ENCODE data around the gene HPS1.

HPS1 gene

DNA sequence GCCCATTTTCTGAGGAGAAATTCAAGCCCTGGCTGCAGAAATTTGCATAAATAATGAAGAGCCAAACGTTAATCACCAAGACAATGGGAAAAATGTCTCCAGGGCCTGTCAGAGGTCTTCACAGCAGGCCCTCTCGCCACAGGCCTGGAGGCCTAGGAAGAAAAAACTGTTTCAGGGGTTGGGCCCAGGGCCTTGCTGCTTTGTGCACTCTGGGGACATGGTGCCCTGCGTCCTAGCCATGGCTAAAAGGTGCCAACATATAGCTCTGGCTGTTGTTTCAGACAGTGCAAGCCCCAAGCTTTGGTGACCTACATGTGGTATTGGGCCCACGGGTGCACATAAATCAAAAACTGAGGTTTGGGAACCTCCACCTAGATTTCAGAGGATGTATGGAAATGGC, 8.0 kb downstream of the HPS1 start:
- Histone ChIP-seq H3K9me3 (replicated peaks in 1 of 2; ENCODE audit: control insufficient read depth in 2 of 2, insufficient read depth in 1 of 2, low read depth in 1 of 2, low read length in 2 of 2) (peaks cover 4 to 16% of the 10 kb centered on the region in 2 donors), H3K27ac (replicated peaks; ENCODE audit: low read length) (no peak overlapping the region), H4K8ac (ENCODE audit: low read depth, low read length) (no peak overlapping the region), H2AFZ (ENCODE audit: low read length) (no peak overlapping the region), H3K14ac (ENCODE audit: low read length) (no peak overlapping the region), H3K4me2 (ENCODE audit: insufficient read depth, low read length, poor library complexity, severe bottlenecking) (no peak overlapping the region), H3K18ac (ENCODE audit: low read length) (no peak overlapping the region), H3K79me1 (ENCODE audit: low read depth, low read length) (no peaks in the 10 kb centered on the region), H3K9ac (ENCODE audit: low read depth, low read length, poor library complexity) (no peak overlapping the region), H3K27me3 (ENCODE audit: control insufficient read depth in 3 of 3, insufficient read depth in 3 of 3, low read depth in 1 of 3, low read length in 3 of 3) (no peaks in the 10 kb centered on the region), H3K23ac (ENCODE audit: low read depth, low read length, poor library complexity) (no peak overlapping the region), H4K91ac (ENCODE audit: low read depth, low read length, poor library complexity) (no peak overlapping the region), H3K4ac (ENCODE audit: low read length) (no peak overlapping the region), H2BK5ac (ENCODE audit: low read length) (no peak overlapping the region), H2BK12ac (ENCODE audit: low read length) (no peak overlapping the region), H3K4me1 (ENCODE audit: control insufficient read depth in 2 of 2, insufficient read depth in 1 of 2, low read depth in 1 of 2, low read length in 2 of 2) (no peaks in the 10 kb centered on the region), H2AK5ac (ENCODE audit: low read depth, low read length) (no peak overlapping the region), H3K4me3 (ENCODE audit: low read length in 2 of 2) (no peak overlapping the region), H2BK15ac (ENCODE audit: low read length) (no peak overlapping the region), H2BK120ac (ENCODE audit: low read depth, low read length) (no peak overlapping the region), H3K36me3 (replicated peaks in 1 of 2; ENCODE audit: control insufficient read depth in 2 of 2, insufficient read depth in 2 of 2, low read length in 2 of 2) (peaks cover 29 to 71% of the 10 kb centered on the region in 2 donors)
- DNase-seq (ENCODE audit: low spot score), result no peak
- no CpG with 5 or more reads among the region's 4 CpGs for WGBS, 2 donors (ENCODE audit: extremely low coverage in 2 of 2, insufficient read length in 2 of 2, insufficient replicate concordance in 1 of 2)

DNA sequence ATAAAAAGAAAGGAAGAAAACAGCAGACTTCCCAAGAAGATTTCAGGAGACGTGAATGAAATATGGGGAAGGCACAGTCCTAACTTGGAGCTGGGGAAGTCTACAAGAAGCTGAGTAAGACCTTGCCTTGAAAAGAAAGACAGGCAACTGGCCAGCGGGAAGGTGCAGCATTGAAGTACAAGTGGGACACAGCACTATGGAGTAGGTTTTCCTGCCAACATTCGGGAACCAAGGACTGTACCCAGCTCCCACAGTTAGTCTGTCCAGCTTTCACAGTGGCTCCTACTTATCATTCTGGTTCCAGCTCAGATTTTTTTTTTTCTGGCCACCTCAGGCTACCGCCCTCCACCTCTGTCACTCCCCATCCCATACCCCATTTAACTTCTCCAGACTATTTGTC, 10.0 kb downstream of the HPS1 start:
- Histone ChIP-seq H3K27me3 (ENCODE audit: control insufficient read depth in 3 of 3, insufficient read depth in 3 of 3, low read depth in 1 of 3, low read length in 3 of 3) (no peaks in the 10 kb centered on the region), H3K79me1 (ENCODE audit: low read depth, low read length) (no peaks in the 10 kb centered on the region), H3K9ac (ENCODE audit: low read depth, low read length, poor library complexity) (no peak overlapping the region), H3K9me3 (replicated peaks in 1 of 2; ENCODE audit: control insufficient read depth in 2 of 2, insufficient read depth in 1 of 2, low read depth in 1 of 2, low read length in 2 of 2) (peaks cover 6 to 32% of the 10 kb centered on the region in 2 donors), H3K4me3 (ENCODE audit: low read length in 2 of 2) (no peak overlapping the region), H3K4me1 (ENCODE audit: control insufficient read depth in 2 of 2, insufficient read depth in 1 of 2, low read depth in 1 of 2, low read length in 2 of 2) (no peaks in the 10 kb centered on the region), H3K4ac (ENCODE audit: low read length) (no peak overlapping the region), H3K4me2 (ENCODE audit: insufficient read depth, low read length, poor library complexity, severe bottlenecking) (no peak overlapping the region), H2BK15ac (ENCODE audit: low read length) (no peak overlapping the region), H4K8ac (ENCODE audit: low read depth, low read length) (no peak overlapping the region), H3K23ac (ENCODE audit: low read depth, low read length, poor library complexity) (no peak overlapping the region), H4K91ac (ENCODE audit: low read depth, low read length, poor library complexity) (no peak overlapping the region), H2AFZ (ENCODE audit: low read length) (no peak overlapping the region), H3K36me3 (replicated peaks in 1 of 2; ENCODE audit: control insufficient read depth in 2 of 2, insufficient read depth in 2 of 2, low read length in 2 of 2) (peaks cover 24 to 70% of the 10 kb centered on the region in 2 donors), H3K18ac (ENCODE audit: low read length) (no peak overlapping the region), H3K14ac (ENCODE audit: low read length) (no peak overlapping the region), H2AK5ac (ENCODE audit: low read depth, low read length) (no peak overlapping the region), H3K27ac (replicated peaks; ENCODE audit: low read length) (no peak overlapping the region), H2BK12ac (ENCODE audit: low read length) (no peak overlapping the region), H2BK120ac (ENCODE audit: low read depth, low read length) (no peak overlapping the region), H2BK5ac (ENCODE audit: low read length) (no peak overlapping the region)
- no peak for DNase-seq (ENCODE audit: low spot score)
- WGBS, 2 donors (ENCODE audit: extremely low coverage in 2 of 2, insufficient read length in 2 of 2, insufficient replicate concordance in 1 of 2), result no CpG with 5 or more reads among the region's 4 CpGs

DNA sequence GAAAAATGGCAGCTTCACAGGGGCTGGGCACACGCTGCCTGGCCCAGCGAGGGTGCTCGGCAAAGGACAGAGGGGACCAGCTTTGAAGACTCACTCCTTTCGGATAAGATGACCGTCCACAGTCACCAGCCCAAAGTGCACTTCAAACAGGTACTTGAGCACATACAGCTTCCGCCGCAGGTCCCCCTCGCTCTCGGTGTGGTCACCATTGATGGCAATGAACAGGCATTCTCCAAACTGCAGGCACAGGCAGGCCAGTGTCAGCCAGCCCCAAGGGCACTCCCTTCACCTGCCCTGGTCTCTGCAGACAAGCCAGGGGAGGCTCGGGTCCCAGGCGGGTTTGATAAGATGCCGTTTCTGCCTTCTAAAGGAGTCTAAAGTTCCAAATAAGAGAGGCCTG, 11.6 kb downstream of the HPS1 start:
- peaks cover 13 to 41% of the 10 kb centered on the region in 2 donors for H3K9me3 ChIP-seq (replicated peaks in 1 of 2; ENCODE audit: control insufficient read depth in 2 of 2, insufficient read depth in 1 of 2, low read depth in 1 of 2, low read length in 2 of 2)

DNA sequence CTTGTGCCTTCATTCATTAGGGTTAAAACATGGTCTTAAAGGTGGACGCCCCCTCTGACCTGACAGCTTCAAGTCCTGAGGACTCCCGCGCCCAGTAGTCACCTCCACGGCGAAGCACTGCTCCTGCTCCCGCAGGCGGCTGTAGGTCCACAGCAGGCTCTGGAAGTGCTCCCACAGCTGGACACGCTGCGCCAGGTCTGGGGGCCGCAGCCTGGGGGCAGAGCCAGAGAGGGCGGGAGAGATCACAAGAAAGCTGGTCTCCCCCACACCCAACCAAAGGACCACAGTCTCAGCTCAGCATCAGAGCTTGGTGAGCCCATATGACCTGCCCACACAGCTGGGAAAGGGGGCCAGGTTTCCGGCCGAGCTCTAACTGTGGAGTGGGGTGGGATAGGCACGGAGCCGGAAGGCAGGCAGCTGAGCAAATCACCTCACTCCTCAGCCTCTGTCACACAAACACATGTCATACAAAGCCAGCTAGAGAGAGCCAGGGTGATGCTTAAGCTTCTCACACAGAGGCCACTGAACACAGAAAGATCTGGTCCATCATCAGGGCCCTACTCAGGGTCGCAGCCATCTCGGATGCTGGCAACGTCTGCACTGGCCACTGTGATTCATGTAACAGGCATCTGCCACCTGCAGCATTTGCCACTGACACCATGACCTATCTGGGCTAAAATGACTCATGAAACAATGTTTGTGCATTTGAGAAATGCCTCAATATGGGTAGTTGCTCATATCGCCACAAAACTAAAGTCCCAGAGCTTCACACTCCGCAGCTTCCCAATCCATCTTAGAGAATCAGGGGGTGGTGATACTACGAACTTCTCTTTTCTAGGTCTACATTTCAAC, 12.6 kb downstream of the HPS1 start:
- Histone ChIP-seq H3K36me3 (replicated peaks in 1 of 2; ENCODE audit: control insufficient read depth in 2 of 2, insufficient read depth in 2 of 2, low read length in 2 of 2) (peaks cover 43 to 70% of the 10 kb centered on the region in 2 donors), H4K91ac (ENCODE audit: low read depth, low read length, poor library complexity) (no peak overlapping the region), H2BK5ac (ENCODE audit: low read length) (no peak overlapping the region), H3K9me3 (replicated peaks in 1 of 2; ENCODE audit: control insufficient read depth in 2 of 2, insufficient read depth in 1 of 2, low read depth in 1 of 2, low read length in 2 of 2) (peaks cover 13 to 37% of the 10 kb centered on the region in 2 donors), H3K14ac (ENCODE audit: low read length) (no peak overlapping the region), H2AK5ac (ENCODE audit: low read depth, low read length) (no peak overlapping the region), H3K4me1 (ENCODE audit: control insufficient read depth in 2 of 2, insufficient read depth in 1 of 2, low read depth in 1 of 2, low read length in 2 of 2) (no peaks in the 10 kb centered on the region), H3K23ac (ENCODE audit: low read depth, low read length, poor library complexity) (no peak overlapping the region), H3K4me3 (ENCODE audit: low read length in 2 of 2) (no peak overlapping the region), H3K79me1 (ENCODE audit: low read depth, low read length) (no peaks in the 10 kb centered on the region), H2BK12ac (ENCODE audit: low read length) (no peak overlapping the region), H2BK15ac (ENCODE audit: low read length) (no peak overlapping the region), H3K4me2 (ENCODE audit: insufficient read depth, low read length, poor library complexity, severe bottlenecking) (no peak overlapping the region), H3K27ac (replicated peaks; ENCODE audit: low read length) (no peak overlapping the region), H2AFZ (ENCODE audit: low read length) (no peak overlapping the region), H4K8ac (ENCODE audit: low read depth, low read length) (no peak overlapping the region), H2BK120ac (ENCODE audit: low read depth, low read length) (no peak overlapping the region), H3K9ac (ENCODE audit: low read depth, low read length, poor library complexity) (no peak overlapping the region), H3K18ac (ENCODE audit: low read length) (no peak overlapping the region), H3K27me3 (ENCODE audit: control insufficient read depth in 3 of 3, insufficient read depth in 3 of 3, low read depth in 1 of 3, low read length in 3 of 3) (no peaks in the 10 kb centered on the region), H3K4ac (ENCODE audit: low read length) (no peak overlapping the region)
- no peak for DNase-seq (ENCODE audit: low spot score)
- WGBS, 2 donors (ENCODE audit: extremely low coverage in 2 of 2, insufficient read length in 2 of 2, insufficient replicate concordance in 1 of 2), result no CpG with 5 or more reads among the region's 21 CpGs

More for the DNA sequence above, 11.6 kb downstream of the HPS1 start:
- no peak overlapping the region for H4K91ac ChIP-seq (ENCODE audit: low read depth, low read length, poor library complexity)
- no peak overlapping the region for H3K4me2 ChIP-seq (ENCODE audit: insufficient read depth, low read length, poor library complexity, severe bottlenecking)
- no peak overlapping the region for H4K8ac ChIP-seq (ENCODE audit: low read depth, low read length)
- H3K36me3 ChIP-seq (replicated peaks in 1 of 2; ENCODE audit: control insufficient read depth in 2 of 2, insufficient read depth in 2 of 2, low read length in 2 of 2), result peaks cover 36 to 70% of the 10 kb centered on the region in 2 donors
- H2BK15ac ChIP-seq (ENCODE audit: low read length), result no peak overlapping the region
- WGBS, 2 donors (ENCODE audit: extremely low coverage in 2 of 2, insufficient read length in 2 of 2, insufficient replicate concordance in 1 of 2), result no CpG with 5 or more reads among the region's 12 CpGs
- H3K4ac ChIP-seq (ENCODE audit: low read length), result no peak overlapping the region
- DNase-seq (ENCODE audit: low spot score), result no peak
- H2BK120ac ChIP-seq (ENCODE audit: low read depth, low read length), result no peak overlapping the region
- H2BK12ac ChIP-seq (ENCODE audit: low read length), result no peak overlapping the region
- H3K23ac ChIP-seq (ENCODE audit: low read depth, low read length, poor library complexity), result no peak overlapping the region
- H2AFZ ChIP-seq (ENCODE audit: low read length), result no peak overlapping the region
- no peaks in the 10 kb centered on the region for H3K27me3 ChIP-seq (ENCODE audit: control insufficient read depth in 3 of 3, insufficient read depth in 3 of 3, low read depth in 1 of 3, low read length in 3 of 3)
- no peak overlapping the region for H3K14ac ChIP-seq (ENCODE audit: low read length)
- no peak overlapping the region for H3K18ac ChIP-seq (ENCODE audit: low read length)
- H3K9ac ChIP-seq (ENCODE audit: low read depth, low read length, poor library complexity), result no peak overlapping the region
- H3K4me1 ChIP-seq (ENCODE audit: control insufficient read depth in 2 of 2, insufficient read depth in 1 of 2, low read depth in 1 of 2, low read length in 2 of 2), result no peaks in the 10 kb centered on the region
- no peak overlapping the region for H3K4me3 ChIP-seq (ENCODE audit: low read length in 2 of 2)
- no peak overlapping the region for H2BK5ac ChIP-seq (ENCODE audit: low read length)
- H3K79me1 ChIP-seq (ENCODE audit: low read depth, low read length), result no peaks in the 10 kb centered on the region
- H2AK5ac ChIP-seq (ENCODE audit: low read depth, low read length), result no peak overlapping the region
- H3K27ac ChIP-seq (replicated peaks; ENCODE audit: low read length), result no peak overlapping the region

All from neuronal stem cell (in vitro differentiated cells).